GDM1 (cell line): Measurements from ENCODE around the gene SEC16A.
A peak's percentile ranks its signal among the peaks of the same experiment; 100 is the strongest.

Source experiments
- DNase-seq: peaks from one replicate; lab custom pipeline; 2025; lab: John Stamatoyannopoulos, UW

The SEC16A gene

GRCh38 chr9:136485049-136486045 lies 2.5 kb upstream of the SEC16A start:
- peak; percentile 67 for DNase-seq

GRCh38 chr9:136484153-136485048 lies 1.6 kb upstream of the SEC16A start:
- no peak for DNase-seq

DNA sequence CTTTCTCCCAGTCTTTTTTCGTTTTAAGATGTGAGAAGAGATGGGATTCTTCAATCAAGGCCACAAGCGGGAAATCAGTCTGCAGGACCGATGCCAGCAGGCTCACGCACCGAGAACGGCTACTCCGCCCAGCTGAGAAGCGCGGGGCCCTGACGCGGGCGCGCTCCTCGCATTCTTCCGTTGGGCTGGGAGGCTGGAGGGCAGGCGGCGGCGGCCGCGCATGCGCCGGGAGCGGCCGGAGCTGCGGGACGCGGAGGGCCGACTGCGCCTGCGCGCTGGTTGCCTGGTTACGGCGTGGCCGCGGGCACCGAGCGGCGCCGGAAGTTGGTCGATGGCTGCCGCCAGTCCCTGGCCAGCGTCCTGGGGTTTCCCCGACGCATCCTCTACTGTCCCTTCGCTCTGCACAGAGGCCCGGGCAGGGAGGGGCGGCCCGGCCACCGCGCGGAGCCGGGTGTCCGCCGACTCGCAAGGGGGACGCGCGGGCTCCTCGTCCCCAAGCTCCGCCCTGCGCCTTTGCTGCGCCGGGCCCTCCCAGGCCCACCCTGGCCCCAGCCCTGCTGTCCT lies 831 bp upstream of the SEC16A start:
- peak; percentile 86 for DNase-seq

DNA sequence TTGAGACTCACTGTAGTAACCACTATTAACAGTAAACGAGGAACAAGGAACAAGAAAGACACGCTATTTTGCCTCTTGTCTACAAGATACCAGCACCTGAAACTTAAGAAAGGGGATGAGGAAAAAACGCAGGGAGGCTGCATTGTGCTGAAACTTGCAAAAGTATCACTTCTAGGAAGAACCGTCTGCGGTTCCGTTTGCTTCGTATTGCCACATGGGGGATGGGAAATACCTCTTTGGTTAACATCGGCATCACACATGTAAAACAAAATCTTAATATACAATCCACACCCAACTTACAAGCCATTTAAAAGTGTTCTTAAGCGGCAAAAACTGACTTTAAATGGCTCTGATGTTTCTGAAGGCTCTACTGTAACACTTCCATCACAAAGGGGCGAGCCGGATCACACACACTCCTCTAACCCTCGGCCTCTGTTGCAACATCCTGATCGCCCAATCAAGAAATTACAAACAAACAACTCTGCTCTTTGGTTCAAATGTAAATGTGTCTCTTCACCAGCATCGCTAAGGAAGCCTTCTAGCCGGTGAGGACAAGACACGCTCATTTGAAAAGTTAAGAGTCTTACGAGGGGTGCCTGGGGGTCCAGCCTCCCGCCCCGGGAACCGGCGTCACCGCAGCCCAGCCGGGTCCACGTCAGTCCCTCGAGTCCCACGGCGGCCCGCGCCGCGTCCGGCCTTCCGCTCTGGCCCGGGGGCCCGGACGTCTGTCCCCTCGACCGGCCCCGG lies 621 bp downstream of the SEC16A start:
- DNase-seq: no peak

DNA sequence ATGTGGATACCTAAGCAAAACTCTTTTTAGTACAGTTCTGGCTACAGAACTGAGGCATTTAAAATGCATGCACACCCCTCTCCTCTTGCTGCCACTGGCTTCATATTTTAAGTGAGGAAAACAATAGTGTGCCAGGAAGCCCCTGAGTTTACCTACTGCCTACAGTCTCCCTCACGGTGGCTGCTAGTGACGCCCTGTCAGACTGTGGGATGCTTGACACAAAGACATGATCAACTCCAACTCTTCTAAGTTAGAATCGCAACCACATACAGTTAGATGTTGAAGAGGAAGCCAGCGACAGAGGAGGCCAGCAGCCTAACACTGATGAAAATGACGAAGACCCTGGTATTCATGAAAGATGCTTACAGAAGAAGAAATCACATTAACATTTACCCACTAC lies 1.3 kb downstream of the SEC16A start:
- DNase-seq: no peak

- no peak for DNase-seq
These were observed 6.3 kb downstream of the SEC16A start for GRCh38 chr9:136476369-136477150.

DNA sequence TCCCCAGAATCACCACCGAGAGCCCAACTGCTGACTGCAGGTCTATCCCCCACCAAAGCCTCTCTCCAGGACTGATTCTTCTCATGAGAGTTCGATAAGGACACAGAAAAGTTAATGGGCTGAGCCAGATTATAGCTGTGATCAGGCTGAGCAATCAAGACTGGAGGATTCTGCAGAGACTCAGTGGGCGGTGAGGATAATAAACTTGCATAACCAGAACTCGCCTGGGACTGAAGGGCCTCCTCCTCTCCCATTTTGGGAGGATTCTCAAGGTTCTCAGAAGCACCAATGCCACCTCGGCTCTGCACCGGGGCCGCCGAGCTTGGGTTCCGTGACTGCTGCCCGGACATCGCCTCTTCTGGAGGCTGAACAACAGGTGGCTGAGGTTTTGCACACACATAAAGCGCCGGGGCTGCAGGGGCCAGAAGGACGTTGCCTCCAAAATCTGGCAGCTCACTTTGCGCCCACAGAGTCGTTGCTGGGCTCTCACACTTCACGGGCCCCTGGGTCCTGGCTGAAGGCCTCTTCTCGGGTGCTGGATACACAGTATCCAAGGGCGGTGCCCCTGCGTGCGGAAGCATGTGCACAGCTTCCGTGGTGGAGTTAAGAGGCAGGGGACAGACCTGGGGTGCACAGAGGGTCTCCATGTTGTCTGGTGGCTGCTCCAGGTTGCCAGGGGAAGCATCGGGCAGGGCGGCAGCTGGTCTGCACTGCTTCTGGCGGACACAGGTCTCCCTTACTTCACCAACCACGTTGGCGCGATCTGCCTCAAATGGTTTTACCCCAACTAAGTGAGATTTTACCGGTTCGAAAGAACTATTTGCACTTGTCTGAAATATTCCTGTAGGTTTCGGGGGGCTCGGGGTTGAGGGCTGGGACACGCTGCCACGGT lies 7.6 kb downstream of the SEC16A start:
- DNase-seq: no peak

DNA sequence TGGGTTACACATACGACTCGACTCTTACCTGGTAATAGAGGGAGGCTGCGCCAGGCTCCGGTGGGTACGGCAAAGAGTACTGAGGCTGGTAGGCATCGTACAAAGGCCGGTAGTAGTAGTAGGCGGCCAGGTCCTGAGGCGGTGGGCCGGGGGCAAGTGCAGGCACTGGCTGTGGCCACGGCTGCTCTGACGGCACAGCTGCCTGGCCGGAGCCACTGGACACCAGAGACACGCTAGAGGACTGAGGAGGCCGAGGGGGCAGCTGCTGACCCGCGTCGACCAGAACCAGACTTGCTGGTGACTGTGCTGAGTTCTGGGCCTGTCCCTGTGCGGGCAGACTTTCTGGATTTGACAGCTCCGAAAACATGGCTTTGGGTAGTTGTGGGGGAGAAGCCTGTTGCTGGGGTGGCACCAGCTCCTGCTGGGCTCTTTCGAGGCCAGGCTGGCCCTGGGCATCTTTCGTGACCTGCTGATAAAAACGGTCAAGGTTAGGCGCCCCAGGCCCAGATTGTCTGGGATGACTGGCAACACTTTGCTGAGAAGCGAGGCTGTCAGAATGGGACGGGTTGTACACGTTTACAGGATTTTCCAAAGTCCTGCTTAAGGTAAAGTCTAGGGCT lies 8.7 kb downstream of the SEC16A start:
- no peak for DNase-seq

DNA sequence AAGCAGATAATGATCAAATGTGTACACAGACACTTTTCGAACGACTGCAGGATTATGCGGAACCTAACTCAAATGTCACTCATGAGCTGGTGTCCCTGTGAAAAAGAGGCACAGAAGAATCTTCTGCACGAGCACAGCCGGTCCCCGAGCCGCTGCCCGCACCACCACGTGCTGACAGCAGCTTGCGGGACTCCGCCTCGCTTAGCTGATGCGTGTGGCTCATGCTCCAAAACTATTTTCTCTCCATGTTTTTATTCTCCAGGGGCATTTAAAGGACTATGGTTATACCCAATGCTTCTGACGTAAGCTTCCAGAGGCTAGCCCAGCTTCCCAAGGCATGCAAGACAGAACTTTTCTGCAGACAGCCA lies 9.5 kb downstream of the SEC16A start:
- DNase-seq: no peak

GRCh38 chr9:136472640-136473353 lies 10.0 kb downstream of the SEC16A start:
- DNase-seq: no peak

GRCh38 chr9:136471802-136472487 lies 10.9 kb downstream of the SEC16A start:
- no peak for DNase-seq

DNA sequence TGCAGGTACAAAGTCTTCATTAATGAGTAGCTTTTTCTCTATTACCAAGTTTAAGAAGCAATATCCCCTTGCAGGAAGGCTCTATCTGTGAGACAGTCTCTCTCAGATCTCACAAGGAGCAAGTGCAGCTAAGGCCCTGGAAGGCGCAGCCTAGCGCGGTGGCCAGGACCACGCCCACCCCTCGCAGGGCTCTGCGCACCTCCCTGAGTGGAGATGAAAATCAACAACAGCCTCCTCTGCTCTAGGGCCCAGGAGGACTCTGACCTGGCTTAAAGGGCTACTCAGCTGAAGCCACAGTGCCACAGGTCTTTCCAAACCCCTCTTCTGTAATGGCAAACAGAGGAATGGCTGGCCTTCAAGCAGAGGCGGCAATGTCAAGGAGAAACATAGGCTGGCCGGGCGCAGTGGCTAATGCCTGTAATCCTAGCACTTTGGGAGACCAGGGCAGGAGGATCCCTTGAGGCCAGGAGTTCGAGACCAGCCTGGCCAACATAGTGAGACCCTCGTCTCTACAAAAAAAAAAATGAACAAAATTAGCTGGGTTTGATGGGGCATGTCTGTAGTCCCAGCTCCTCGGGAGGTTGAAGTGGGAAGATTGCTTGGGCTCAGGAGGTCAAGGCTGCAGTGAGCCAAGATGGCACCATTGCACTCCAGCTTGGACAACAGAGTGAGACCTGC lies 11.9 kb downstream of the SEC16A start:
- no peak for DNase-seq

GRCh38 chr9:136470356-136470755 lies 12.5 kb downstream of the SEC16A start:
- DNase-seq: no peak

DNA sequence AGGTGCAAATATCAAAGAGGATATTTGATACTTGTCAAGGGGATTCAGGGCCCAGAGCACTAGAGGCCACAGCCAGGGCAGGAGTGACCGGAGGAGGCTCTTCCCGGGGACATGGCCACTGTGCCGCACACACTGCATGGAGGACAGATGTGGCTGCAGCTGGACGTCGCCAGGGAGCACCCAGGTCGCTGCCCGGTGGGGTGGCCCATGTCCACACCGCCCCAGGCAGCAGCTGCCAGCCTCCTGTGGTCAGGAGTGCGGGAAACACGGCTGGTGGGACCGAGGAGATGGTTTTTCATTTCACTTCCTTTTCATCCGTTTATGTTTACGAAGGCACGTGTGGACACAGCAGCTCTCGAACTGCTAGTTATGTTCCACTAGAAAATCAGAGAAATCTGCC lies 15.1 kb downstream of the SEC16A start:
- DNase-seq: no peak

GRCh38 chr9:136466155-136466541 lies 16.7 kb downstream of the SEC16A start:
- DNase-seq: no peak

GRCh38 chr9:136465500-136466154 lies 17.2 kb downstream of the SEC16A start:
- no peak for DNase-seq

DNA sequence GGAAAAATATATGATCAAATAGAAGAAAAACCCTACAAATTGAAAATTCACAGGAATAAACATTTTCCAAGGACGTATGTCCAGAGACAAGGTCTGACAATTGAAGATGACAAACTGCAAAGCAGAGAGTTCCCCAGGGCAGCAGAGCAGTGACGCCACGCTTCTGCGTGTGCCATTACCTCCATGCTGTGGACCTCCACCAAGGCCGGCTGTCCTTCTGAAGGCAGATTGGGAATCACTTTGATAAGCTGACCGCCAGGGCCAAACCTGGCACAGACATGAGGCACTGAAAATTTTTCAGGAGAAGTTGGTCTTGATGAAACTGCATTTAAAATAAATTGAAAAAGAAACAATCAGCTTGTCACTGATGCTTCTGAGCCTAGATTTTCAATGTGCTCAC lies 18.6 kb downstream of the SEC16A start:
- DNase-seq: no peak
